GM19438 (cell line): Measurements from ENCODE around the gene DTX1.

Source experiments
- ATAC-seq: cut with Tn5 transposase; IDR thresholded peaks from one replicate; pipeline ENCODE4 v1.9.1; 2021; ENCODE audit warnings: low read depth; ENCODE audit not compliant: unreplicated experiment

Gene DTX1

DNA sequence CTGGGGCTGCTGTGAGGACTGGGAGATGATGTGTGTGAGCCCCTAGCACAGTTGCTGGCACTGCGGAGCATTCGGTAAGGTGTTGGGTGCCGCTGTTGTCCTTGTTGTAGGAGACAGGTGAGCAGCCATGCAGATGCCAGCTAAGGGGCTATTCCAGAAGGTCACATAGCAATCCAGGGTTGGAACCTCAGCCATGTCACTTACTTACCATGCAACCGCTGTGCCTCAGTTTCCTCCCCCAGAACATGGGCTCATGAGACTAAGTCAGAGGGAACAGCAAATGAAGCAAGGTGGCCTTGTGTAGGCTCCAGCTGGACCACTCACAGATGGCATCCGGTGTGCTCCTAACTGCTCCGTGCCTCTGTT lies 13.2 kb downstream of the DTX1 start:
- ATAC-seq, result no peak

DNA sequence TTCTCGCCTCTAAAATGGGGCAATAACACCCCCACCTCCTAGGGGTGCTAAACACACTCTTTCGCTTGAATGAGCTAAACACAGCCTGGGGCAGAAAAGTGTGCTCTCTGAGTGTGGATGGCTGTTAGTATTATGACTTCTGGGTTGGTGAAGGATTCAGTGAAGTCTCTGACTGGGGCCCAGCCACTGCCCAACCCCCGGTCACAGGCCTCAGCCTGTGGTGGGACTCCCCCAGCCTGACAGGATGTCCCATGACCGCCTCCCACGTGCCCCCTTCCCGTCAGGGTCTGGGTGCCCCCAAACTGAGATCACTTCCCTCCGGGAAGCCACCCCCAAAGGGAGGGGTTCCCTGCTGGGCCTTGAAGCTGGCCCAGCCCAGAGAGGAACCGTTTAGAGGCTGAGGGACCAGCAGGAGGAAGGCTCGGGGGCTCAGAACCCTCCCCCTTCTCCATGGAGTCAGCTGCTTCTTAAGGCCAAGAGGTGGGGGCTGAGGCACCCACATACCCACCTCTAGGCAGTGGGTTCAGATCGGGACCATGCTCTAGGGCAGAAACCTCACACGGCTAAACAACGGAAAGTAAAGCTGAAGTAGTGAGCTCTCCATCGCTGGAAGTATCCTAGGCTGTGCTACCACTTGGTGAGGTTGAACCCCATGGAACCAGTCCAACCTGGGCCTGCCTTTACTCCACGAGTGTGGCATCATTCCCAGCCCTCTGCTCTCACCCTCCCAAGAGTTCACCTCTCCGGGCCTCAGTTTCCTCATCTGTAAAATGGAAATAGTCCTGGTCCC lies 13.8 kb downstream of the DTX1 start:
- no peak for ATAC-seq

DNA sequence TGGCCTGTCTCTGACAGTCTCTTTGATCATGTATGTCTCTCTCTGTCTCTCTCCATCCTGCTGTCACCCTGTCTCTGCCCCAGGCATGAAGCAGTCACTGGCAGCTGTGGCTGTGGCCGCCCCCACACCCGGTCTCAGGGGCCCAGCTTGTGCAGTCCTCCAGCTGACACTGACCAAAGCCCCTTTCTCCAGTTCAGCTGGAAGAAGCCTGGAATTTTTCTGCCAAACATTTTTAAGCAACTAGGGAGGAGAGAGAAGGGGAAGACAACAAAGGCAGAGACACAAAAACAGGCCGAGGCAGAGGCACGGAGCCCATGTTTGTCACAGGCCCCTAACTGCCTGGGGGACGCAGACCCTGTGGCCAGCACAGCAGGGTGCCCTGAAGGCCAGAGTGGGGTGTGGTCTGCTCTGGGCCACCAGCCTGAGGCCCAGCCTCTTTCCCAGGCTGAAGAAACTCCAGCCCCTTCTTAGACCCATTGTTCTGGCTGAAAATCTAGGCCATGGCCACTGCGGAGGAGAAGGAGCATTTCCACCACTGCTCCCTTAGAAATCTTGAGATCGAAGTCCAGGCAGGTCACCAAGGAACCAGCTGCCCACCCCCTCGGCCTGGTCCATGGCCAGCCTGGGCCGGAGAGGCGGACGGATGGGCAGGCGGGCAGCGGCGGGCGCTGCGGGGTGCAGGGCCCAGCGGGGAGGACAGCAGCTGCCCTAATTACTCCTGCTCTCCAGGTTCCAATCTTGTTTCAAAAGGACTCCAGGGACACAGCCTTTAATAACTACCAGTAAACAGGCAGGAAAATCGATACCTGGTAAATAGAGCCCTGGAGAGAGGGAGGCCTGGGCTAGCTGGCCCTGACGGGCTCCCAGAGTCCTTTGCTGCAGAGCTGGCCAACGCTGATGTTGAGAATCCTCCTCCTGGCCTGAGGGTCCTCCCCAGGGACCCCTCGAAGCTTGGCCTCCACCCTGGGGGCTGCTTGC lies 14.9 kb downstream of the DTX1 start:
- ATAC-seq, result no peak

DNA sequence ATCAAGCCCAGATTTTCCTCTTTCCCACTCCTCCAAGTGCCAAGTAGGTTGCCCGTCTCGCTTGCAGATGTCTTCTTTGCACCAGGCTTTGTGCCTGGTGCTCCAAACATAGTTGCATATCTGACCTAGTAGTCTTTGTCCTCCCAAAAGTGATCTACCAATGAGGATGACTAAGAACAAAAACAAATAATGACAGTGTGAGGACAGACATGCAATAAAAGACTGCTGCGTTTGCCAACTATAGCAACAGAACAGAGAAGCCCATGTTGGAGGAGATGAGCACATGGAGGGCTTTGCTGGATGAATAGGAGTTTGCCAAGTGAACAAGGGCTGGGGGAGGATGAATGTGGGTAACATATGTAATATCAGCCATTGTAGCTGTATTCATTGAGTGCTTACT lies 15.6 kb downstream of the DTX1 start:
- ATAC-seq, result no peak

DNA sequence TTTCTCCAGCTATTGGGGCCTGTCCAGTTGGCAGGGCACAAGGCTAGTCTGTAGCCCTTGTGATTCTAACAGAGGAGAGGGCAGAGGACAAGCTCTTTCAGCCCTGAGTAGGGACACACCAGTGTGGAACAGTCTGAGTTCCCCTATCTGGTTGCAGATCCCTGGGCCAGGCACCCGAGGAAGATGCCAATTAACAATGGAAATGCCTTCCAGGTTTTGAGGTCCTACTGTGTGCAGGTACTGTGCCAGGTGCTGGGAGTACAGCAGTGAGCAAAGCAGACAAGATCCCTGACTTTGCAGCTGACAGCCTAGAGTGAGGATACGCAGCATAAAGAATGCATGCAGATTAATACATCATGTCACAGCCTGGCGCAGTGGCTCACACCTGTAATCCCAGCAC lies 17.1 kb downstream of the DTX1 start:
- ATAC-seq, result no peak

DNA sequence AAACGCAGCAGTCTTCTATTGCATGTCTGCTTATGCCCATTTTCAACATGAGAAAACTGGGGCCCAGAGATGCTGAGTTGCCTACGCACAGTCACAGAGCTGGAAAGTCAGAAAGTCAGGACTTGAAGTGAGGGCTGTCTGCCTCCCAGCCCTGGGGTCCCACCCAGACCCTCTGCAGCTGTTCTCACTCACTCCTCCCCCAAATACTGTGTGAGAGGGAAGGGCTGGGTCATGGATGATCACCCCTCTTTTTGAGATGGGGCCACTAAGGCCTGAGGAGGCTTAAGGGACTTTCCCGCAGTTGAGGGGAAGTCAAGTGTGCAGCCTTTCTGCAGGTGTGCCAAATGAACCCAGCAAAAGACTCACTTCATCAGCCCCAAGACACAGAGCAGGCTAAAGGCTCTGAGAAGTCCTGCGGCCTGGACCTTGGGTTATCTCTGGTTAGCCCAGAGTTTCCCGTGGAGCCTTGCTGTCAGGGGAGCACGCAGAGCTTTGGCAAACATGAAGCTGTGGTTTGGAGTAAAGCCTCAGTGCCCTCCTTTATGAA lies 18.7 kb downstream of the DTX1 start:
- ATAC-seq, result peak; percentile 94

- no peak for ATAC-seq
These were observed 20.7 kb downstream of the DTX1 start for GRCh38 chr12:113077057-113077858.

DNA sequence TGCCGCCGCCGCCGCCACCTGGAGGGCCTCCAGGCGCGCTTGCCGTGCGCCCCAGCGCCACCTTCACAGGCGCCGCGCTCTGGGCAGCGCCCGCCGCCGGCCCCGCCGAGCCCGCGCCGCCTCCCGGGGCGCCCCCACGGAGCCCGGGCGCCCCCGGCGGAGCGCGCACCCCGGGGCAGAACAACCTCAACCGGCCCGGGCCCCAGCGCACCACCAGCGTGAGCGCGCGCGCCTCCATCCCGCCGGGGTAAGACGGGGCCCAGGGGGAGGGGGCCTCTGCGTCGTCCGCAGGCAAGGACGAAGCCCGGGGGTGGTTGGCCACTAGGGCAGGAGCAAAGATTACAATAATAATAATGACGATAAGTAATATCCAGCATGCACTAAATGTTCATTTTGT lies 21.3 kb downstream of the DTX1 start:
- no peak for ATAC-seq

DNA sequence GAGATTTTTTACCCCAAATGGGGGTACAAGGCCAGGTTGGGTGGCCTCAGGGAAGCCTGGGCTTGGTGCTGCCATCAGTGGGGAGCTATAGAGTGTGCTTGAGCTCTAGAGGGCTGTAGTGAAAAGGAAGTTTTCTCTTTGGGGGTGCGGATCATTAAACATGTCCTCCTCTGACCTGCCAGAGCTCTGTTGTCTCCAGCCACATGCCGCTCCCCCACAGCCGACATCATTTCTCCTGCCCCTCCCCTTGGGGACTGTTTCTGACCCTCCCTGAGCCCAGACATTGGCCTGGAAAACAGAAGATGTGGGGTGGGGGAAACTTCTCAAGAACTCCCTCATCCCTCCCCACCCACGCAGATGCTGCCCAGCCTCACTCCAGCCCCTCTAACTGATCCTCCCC lies 25.3 kb downstream of the DTX1 start:
- no peak for ATAC-seq

DNA sequence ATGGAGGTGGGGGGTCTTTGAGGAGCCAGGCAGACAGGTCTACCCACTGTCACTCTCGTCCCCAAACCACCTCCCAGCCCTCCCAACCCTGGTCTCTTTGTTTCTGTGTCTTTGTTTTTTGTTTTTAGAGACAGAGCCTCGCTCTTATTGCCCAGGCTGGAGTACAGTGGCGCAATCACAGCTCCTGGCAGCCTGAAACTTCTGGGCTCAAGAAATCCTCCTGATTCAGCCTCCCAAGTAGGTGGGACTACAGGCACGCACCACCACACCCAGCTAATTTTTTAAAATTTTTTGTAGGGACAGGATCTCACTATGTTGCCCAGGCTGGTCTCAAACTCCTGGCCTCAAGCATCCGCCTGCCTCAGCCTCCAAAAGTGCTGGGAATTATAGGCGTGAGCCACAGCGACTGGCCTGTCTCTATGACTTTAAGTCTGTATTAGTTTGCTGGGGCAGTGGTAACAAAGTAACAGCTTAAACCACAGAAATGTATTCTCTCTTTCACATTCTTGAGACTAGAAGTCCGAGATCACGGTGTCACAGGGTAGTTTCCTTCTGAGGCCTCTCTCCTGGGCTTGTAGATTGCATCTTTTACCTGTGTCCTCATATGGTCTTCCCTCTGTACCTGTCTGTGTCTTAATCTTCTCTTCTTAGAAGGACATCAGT lies 26.1 kb downstream of the DTX1 start:
- ATAC-seq, result no peak

- no peak for ATAC-seq
These were observed 27.4 kb downstream of the DTX1 start for GRCh38 chr12:113083863-113084435.

GRCh38 chr12:113086249-113087164 lies 30.0 kb downstream of the DTX1 start:
- ATAC-seq, result no peak

GRCh38 chr12:113087193-113087592 lies 30.7 kb downstream of the DTX1 start:
- no peak for ATAC-seq

DNA sequence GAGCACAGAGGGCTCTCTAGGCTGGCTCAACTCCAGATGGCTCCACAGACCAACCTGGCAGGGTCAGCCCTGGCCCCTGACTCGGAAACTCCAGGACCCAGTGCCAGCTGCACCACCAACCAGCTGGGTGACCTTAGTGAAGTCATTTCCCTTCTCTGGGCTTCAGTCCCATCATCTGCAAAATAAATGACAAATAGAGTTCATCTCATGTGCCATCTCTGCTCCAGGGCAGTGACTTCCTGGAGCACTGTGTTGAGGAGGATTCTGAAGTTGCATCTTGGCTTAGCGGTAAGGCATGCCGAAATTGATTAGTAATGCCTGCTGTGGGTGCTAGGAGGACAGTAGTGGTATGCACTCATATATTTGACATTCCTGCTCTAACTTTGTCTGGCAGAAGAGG lies 31.5 kb downstream of the DTX1 start:
- ATAC-seq, result no peak

- no peak for ATAC-seq
These were observed 32.6 kb downstream of the DTX1 start for GRCh38 chr12:113088971-113089756.

GRCh38 chr12:113089839-113090238 lies 33.3 kb downstream of the DTX1 start:
- no peak for ATAC-seq

- ATAC-seq, result no peak
These were observed 34.2 kb downstream of the DTX1 start for GRCh38 chr12:113090740-113091139.

DNA sequence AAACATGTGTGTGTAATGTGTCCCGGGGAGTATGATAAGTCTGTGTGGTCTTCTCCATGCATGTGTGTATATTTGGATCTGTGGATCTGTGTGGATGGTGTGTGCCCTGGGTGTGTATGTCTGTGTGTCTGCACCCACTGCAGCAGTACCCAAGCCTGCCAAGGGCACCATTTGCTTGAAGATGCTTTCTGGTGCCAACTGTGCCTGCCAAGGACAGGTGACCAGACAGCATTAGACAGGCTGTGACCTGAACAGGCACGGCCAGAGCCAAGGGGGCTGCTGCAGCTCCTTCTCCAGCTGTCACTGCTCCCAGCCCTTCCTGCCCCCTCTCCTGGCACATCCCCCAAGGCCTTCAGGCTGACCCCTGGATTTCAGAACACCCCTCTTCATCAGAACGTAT lies 35.0 kb downstream of the DTX1 start:
- no peak for ATAC-seq
